Measurements from ENCODE around the gene IL17A.
"Not testable (repeated sequence)": the region's sequence is repeated elsewhere in the genome, so short reads cannot be mapped to it uniquely, and the experiment has no call there.

Gene IL17A

DNA sequence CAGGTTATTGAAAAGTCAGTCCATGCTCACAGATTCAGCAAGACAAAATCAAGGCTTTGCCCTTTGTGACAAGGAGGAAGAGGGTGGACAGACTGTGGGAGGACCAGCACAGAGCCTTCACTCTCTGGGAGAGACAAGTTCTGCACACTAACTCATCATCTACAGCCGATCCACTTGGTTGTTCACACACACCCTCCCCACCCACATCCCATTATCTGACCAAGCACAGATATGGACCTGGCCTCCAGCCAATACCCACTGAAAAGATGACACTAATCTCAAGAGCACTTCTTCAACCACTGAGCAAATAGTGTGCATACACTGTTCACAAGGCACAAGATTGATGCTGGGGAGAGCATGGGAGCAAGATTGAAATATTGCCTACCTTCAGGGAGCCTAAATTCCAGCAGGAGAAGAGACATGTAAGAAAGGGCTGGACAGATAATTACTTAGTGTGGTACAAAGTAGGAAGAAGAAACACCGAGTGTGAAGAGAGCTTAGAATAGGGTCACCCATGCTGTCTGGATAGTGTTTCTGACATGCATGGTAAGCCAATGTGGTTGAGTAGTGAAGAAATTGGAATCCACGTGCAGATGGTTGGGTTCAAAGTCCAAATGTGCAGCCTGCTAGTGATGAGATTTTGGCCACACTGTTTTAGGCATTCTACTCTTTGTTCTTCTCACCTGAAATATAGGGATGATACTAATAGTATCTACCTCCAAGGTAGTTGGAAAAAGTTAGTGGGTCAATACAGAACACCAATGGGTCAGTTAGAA is 21.7 kb upstream of the IL17A start:
- DNase-seq = no peak

DNA sequence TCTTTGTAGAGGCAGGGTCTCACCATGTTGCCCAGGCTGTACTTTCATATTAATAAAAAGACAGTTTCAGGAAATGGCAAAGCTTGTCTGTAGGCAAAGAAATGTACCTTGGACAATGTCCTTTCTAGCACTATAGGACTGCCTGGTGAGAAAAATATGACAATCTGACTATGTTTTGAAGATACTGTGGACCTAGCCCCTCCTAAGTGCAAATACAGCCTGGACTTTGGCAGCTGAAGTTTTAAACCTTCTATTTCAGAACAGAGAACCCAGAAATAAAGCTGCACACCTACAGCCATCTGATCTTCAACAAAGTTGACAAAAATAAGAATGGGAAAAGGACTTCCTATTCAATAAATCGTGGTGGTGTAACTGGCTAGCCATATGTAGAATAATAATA is 18.9 kb upstream of the IL17A start:
- DNase-seq = no peak

DNA sequence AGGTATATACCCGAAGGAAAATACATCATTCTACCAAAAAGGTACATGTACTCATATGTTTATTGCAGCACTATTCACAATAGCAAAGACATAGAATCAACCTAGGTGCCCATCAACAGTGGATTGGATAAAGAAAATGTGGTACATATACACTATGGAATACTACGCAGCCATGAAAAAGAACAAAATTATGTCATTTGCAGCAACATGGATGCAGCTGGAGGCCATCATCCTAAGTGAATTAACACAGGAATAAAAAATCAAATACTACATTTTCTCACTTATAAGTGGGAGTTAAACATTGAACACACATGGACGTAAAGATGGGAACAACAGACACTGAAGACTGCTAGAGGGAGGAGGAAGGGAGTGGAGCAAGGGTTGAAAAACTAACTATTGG is 17.8 kb upstream of the IL17A start:
- DNase-seq = not testable (repeated sequence)

DNA sequence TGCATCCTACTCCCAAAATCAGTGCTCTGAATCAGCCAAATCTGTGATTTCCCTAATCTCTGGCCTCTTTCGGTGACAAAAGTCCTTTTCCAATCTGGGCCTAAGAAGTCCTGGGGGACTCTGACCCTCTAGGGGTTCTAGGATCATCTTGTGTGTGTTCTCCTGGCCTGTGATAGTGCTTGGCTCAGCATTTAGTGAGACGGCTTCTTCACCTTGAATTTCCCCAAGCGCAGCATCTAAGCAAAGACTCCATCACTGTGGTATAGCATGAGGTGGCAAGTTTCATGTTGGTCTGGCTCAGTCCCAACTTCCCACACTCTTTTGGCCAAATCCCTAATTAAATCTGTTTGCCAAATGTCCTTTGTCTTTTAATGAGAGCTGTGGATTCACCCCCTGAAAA is 12.1 kb upstream of the IL17A start:
- no peak for DNase-seq

DNA sequence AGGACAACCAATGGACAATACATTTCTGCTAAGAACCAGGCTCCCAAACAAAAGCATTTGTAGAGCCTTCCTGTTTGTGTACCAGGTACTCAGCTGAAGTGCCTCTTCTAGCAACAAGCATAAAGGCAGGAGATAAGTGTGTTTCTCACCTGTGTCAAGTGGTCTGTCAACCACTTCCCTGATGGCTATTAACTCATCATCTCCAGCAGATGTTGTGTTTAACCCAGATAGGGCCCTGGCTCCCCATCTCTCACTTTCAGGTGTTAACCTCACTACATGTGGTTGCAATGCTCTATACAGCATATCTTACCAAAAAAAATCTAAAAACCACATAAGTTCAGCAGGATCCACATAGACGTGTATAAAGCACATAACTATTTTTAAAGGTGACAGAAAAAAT is 9.6 kb upstream of the IL17A start:
- no peak for DNase-seq

DNA sequence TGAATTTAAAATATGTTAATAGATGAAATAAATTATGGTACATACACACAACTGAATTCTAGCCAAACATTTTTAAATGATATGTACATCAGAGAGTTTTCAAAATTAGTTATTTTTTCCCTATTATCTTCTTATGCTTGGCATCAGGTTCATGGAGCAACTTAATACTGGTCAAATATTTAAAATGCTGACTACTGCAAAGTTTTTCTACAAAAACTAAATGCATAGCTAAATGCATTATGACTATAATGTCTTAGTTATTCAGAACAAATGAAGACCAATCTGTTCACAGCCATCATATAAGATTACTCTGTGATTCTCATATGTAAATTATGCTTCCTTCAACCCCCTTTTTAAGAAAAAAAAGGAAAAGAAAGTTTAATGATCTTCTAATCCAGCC is 8.2 kb upstream of the IL17A start:
- DNase-seq = no peak

DNA sequence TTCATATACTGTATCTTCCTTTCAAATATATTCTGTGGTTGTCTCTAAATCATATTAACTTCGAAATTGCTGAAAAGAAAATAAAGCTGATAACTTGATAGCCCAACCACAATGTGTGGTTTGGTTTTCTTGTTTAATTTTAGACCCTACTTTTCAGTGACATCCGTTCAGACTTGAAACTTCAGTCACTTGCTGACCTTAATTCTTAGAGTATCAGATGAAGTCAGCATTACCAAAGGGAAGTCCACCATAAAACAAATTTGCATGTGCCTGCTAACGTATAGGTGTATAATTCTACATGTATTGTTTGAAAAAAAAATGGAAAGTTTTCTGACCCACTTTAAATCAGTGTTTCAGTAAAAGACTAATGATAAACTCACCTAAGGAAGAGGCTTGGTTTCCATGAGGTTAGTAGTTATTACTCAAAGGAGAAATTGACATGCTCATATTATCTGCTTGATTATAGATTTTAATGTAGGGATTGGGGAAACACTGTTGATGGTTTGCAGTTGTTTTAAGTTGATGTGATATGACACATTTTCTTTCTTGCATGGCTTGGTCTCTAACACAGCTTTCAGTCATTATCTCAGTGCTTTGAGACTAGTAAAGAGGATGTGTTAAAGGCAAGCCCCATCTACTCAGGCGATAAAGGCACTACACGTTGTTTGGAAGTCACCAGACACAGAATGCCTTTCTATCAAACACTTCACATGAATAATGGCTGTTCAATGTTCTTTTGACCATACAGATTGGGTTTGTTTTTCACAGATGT is 5.2 kb upstream of the IL17A start:
- no peak for DNase-seq

DNA sequence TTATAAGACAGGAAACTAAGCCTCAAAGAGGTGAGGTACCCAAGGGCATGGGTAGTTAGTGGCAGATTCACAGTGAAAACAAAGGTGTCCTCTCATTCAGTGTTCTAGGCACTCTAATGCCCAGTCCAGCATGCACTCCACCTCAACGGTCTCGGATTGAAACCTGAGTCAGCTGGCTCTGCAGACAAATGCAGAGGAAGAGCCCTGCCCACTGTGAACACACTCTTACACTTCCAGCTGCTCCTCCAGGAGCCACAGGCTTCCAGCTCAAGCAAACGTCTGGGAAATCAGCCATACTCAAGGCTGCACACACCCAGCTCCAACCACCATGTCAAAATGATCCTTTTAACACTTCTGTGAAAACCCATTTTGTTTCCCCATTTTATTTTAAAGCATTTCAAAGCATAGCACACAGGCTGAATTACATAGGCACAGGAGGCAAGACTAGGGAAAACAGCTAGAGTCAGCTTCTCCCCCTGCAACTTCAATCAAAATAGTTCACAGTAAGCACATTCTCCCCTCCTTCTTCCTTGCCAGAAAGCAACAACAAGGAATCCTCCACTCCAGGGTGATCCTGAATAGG is 3.0 kb upstream of the IL17A start:
- DNase-seq = no peak

DNA sequence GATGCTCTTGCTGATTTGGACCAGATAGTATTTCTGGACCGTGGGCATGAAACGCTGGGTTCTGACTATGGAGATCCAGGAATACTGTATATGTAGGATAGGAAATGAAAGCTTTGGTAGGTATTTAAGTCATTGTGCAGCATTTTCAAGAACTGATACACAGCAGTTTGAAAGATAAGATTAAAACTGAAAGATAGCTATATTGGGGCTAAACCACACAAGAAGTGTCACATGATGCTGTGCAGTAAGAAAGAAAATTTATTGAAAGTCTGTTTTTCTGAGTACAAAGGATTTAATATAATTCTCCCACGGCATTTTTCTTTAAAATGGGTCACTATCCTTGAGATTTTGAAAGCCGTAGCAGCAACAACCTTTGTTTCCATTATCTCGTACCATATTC is 305 bp downstream of the IL17A start:
- DNase-seq = no peak

DNA sequence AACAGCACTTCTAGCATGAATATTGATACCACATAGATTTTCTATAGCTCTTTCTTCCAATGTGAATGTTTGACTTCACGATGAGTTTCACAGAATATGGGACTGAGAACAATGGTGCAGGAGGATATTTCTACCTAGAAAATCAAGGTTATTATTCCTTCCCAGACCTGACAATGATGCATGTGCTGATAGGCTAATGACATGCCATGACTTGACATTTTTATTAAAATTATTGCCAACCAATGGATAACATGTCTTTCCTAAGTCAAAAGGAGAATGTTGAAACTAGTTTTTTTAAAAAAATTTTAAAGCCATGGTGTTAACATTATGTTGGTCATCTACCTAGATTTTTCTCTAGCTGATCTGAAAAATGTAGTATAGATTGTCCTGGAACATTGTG is 923 bp downstream of the IL17A start:
- no peak for DNase-seq

DNA sequence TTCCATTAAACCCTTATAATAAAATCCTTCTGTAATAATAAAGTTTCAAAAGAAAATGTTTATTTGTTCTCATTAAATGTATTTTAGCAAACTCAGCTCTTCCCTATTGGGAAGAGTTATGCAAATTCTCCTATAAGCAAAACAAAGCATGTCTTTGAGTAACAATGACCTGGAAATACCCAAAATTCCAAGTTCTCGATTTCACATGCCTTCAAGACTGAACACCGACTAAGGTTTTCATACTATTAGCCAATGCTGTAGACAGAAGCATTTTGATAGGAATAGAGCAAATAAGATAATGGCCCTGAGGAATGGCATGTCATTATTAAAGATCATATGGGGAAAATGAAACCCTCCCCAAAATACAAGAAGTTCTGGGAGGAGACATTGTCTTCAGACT is 3.8 kb downstream of the IL17A start:
- no peak for DNase-seq

DNA sequence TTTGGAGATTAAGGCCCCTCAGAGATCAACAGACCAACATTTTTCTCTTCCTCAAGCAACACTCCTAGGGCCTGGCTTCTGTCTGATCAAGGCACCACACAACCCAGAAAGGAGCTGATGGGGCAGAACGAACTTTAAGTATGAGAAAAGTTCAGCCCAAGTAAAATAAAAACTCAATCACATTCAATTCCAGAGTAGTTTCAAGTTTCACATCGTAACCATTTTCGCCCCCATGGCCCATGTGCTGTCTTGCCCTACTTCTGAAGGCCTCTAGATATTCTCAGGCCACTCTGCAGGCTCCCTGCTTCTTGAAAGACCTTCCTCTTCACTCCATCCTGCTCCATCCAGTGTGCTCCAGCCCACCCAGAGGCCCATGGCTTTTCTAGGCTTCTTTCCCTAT is 4.2 kb downstream of the IL17A start:
- DNase-seq = no peak

DNA sequence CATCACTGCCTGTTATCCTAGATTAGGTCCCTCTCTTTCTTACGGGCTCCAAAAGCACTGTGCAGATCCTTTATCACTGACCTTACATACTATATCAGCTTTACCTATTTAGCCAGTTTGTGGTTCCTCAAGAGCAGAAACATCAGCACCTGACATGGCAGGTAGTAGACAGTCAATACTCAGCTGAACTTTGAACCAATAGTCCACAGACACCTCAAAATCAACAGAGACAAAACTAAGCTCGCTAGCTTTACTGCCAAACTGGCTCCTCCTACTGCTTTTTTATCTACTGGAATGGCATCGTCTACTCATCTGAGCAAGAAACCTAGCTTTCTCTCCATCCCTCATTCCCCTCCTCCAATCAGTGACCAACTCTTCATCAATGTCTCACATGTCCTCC is 5.6 kb downstream of the IL17A start:
- DNase-seq = no peak

DNA sequence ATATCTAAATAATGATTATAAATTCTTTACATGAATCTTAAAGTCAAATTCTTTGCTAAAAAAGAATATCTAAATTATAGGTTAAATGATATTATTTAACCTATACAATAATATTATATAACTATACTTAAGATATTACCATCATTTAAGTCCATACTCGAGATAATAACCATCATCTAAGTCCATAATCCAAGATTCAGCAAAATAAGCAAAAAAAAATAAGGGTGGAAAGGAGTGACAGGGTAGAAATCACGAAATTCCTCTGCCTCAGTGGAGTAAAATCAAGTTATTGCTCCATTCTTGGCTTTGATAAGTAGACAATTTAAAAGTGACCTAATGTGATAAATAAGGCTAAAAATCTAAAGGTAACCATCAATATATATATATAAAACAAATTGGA is 9.7 kb downstream of the IL17A start:
- no peak for DNase-seq

DNA sequence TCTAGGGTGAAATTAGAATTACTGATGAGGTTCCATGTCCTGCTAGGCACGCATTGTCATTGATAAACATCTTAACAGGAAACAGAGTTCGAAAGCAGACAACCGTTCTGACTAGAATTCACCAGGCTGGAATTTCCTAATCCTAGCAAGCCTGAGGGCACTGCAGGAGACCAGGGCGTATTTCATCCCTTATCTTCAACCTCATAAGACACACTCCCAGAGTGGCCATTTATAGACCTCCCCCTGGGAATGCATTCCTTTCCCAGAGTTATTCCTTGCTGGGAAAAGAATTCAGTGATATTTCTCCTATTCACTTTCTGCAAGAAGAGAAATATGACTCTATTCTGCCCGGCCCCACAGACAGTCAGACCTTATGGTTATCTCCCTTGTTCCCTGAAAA is 13.9 kb downstream of the IL17A start:
- DNase-seq = not testable (repeated sequence)

DNA sequence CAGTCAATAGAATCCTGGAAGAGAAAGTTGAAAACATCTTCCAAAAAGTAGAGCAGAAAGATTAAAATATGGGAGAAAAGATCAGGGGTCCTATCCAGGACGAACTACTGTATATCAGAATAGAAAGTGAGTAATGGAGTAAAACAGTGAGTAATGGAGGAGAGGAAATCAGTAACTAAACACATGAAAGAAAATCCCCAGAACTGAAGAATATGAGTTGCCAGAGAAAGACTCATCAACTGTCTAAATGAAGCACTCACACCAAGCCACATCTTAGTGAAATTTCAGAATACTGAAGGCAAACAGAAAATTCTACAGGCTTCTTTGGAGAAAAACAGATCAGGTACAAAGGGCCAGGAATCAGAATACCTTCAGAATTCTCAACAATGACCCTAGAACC is 14.9 kb downstream of the IL17A start:
- DNase-seq = no peak

DNA sequence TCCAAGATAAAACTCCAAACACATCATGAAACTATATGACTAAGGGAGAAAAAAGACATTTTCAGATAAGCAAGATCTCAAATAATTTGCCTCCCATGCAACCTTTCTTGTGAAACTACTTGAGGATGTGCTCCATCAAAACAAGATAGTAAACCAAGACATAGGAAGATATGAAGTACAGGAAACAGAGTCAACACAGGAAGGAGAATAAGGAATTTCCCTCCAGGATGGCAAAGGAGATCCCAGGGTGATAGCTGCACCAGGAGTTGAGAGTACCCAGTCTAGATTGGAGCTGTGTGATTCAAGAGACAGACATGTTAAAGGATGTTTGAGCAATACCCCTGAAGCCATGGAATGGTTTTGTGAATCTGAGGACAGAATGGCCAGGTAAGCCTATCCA is 15.3 kb downstream of the IL17A start:
- DNase-seq = no peak

DNA sequence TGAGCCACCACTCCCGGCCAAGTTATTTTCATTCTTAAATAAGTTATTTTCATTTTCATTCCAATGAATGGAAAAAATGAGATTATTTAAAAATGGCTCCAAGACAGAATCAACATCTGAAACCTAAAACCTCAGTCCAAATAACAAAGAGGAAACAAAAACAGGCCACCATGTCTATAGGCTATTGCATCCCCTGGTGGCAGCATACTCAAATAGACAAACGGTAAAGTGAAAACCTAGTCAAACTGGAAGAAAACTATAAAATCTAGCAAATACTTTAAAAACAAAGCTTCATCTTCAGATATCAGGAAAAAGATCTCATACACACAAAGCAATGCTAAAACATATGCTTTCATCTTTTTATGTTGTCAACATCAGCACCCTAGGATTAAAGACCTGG is 20.9 kb downstream of the IL17A start:
- no peak for DNase-seq

DNA sequence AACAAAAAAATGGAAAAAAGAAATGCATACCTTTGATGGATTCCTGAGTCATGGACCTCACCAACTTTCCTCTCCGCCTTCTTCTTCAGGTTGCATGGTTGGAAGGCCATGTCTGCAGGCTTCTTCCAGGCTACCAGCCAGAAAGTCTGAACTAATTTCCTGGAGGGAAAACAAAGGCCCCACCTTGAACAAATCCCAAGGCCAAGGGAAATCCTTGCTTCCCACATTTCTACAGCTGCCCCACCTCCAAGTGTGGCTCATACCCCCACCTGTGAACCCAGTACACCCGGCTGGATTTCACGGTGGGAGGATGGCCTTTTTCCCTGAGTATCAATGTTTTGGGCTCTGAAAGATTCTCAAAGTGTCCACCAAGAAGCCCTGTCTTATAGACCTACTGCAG is 22.4 kb downstream of the IL17A start:
- DNase-seq = no peak

DNA sequence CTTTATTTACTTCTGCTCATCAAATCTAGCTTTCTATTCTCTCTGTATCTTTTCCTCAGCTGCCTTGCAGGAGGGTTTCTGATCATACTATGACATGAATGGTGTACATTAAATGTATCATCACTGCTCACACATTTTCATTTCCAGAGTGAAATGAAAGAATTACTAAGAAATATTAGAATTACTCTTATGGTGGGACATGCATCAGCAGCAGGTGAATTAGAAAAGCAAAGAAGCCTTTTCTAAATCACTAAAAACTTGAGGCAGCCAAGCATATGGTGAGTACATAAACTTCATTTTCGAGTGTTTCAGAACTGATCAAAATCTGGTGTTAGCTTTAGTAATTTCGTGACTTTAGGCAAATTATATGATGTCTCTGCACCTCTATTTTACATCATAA is 23.6 kb downstream of the IL17A start:
- no peak for DNase-seq

DNA sequence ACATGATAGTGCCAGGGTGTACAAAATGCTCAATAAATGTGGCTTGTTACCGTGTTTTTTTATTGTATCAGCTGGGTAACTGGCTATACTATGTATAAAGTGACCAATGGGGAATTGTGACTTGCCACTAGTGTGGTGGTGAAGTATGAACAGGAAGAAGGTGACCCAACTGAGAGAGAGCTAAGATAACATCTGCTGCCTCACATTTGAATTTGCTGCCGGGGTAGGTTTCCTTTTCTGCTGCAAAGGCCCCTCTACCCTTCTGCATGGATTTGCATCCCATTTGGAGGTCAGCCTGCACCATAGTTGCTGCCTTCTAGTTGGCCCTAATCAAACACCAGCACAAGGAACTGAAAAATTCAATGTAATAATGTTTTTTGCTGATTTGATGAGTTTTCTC is 24.1 kb downstream of the IL17A start:
- no peak for DNase-seq

DNA sequence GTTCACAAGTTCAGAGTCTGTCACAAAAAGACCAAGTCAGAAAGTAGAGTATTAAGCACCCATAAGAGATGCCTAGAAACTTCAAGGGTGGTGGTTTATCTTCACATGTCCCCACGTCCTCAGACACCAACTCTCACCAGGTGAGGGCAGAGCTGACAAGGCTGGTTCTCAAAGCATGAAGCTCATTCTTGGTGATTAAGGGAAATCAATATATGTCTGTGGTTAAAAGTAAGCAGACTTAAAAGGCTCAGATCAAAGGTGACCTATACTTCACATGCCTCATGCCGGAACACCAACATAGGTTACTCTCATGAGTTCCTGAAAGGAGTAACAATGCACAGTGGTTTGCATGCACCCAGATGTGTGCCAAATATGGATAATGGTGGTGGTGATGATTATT is 27.0 kb downstream of the IL17A start:
- no peak for DNase-seq

DNA sequence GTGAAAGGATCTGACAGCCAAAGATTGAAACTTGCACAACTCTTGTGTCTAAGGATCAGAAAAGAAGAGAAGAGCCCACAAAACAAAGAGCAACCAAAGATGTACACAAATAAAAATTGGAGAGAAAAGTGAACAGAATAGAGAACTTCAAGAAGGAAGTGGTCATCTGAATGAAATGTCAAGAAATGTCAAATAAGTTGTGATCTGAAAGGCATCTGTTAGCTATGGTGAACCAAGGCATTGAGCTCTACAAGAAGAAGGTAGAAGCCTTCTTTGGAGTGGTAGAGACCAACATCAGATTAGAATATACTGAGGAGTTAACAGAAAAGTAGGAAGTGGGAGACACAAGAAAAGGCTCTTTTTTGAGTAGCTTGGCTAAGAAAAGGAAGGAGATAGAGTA is 29.6 kb downstream of the IL17A start:
- DNase-seq = no peak

DNA sequence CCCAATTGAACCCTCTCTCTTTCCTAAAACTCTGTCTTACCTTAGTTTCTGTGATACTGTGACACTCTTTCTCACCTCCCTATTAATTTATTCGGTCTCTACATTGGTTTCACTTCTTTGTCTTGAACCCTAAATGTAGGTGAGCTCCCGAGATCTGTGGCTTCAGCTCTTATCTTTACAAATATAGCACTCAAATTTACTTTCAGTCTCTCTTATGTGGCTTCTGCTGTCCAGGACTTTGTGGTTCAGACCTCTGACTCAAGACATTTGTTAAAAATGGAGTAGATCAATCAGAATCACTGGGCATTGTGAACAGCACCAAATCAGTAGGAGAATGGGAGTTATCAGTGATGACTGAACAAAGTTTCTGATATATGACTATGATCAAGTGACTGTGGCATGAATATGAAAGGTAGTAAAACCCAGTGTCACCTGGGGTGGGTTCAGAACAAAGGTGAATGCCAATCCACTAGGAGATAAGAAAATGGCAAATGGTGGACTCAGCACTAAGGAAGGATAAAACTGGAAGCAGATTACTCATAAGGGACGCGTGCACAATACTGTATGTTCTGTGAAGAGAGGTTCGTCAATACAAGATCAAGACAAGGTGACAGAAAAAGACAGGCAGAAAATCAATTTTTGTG is 30.9 kb downstream of the IL17A start:
- DNase-seq = no peak
